ENCODE measurements around the gene MTX1. TPM values are rescaled to one million over a fixed set of nuclear protein-coding genes. Genes with fewer than 3 reads are reported as not detected.
A peak's percentile ranks its signal among the peaks of the same experiment; 100 is the strongest.

MTX1 gene
- total RNA-seq, 1 experiment from 2014 or later: 69.1 TPM

GRCh38 chr1:155171836-155172731 lies 36.4 kb upstream of the MTX1 start:
- ChIA-PET CTCF (interaction anchor here (1.1 to 4.6 kb wide), 13 partner anchors 10 to 127 kb away, joined by 4 to 71 read pairs (median 9); partner anchors contain the start of genes EFNA4, MTX1 and THBS3), POLR2A (interaction anchor here (0.6 to 1.7 kb wide), 7 partner anchors 9 to 121 kb away, joined by 3 to 11 read pairs (median 3); partner anchors contain the start of gene ADAM15), RAD21 (ENCODE audit: low non-redundant PET in 1 of 2, low total read pairs in 2 of 2, uncharacterized antibody in 2 of 2, unreplicated experiment in 2 of 2) (interaction anchor here (0.6 to 1.3 kb wide), 3 partner anchors 21 to 81 kb away, joined by 3 to 4 read pairs (median 3); partner anchors contain the start of gene SLC50A1 (in 1 of the 2))
- Histone ChIP-seq H3K27ac (ENCODE audit: low read depth, low read length) (peak overlapping the region; percentile 76), H3K9ac (ENCODE audit: low read length) (peak overlapping the region; percentile 87), H3K4me1 (ENCODE audit: control insufficient read depth in 1 of 2, insufficient read depth in 2 of 2, low read length in 2 of 2) (peaks cover 9 to 49% of the 10 kb centered on the region in 2 experiments; a peak in 3 of 4 replicates), H3K4me3 (replicated peaks in 1 of 2; ENCODE audit: low read depth in 1 of 2, low read length in 2 of 2) (peak overlapping the region; percentile 84 to 97), H3K79me2 (ENCODE audit: insufficient read depth, low read length) (peaks cover 25% of the 10 kb centered on the region), H3K27me3 (ENCODE audit: insufficient read depth, low read length) (no peaks in the 10 kb centered on the region), H2AFZ (ENCODE audit: low read depth, low read length, poor library complexity, severe bottlenecking) (no peak overlapping the region), H3K4me2 (ENCODE audit: low read length) (peak overlapping the region; percentile 76), H4K20me1 (ENCODE audit: insufficient read depth) (no peaks in the 10 kb centered on the region), H3K9me2 (ENCODE audit: insufficient read depth) (no peaks in the 10 kb centered on the region), H3K36me3 (ENCODE audit: control insufficient read depth in 1 of 2, insufficient read depth in 2 of 2, low read length in 2 of 2) (peaks cover 2 to 7% of the 10 kb centered on the region in 2 experiments; a peak in 3 of 4 replicates), H3K9me3 (ENCODE audit: control insufficient read depth in 1 of 2, insufficient read depth in 1 of 2, low read depth in 1 of 2, low read length in 2 of 2) (no peaks in the 10 kb centered on the region)
- BruUV-seq (replicated peaks): no TSS peak
- DNase-seq (ENCODE audit: low read depth, low spot score) (no peak), ATAC-seq (peak; percentile 29)
- intact Hi-C loops (cut with micrococcal nuclease): loop anchor here (10.0 kb wide), 1 partner anchor 153 kb away; the partner anchor contains the start of gene RUSC1
- no peak for TF ChIP-seq POLR2A (IDR thresholded peaks at IDR 0.05; ENCODE audit: borderline replicate concordance, extremely low read depth, insufficient read depth, insufficient read length)
- TF ChIP-seq RAD21 (IDR thresholded peaks at IDR 0.05; ENCODE audit: low read depth): no peak
- TF ChIP-seq, protein P1, sequence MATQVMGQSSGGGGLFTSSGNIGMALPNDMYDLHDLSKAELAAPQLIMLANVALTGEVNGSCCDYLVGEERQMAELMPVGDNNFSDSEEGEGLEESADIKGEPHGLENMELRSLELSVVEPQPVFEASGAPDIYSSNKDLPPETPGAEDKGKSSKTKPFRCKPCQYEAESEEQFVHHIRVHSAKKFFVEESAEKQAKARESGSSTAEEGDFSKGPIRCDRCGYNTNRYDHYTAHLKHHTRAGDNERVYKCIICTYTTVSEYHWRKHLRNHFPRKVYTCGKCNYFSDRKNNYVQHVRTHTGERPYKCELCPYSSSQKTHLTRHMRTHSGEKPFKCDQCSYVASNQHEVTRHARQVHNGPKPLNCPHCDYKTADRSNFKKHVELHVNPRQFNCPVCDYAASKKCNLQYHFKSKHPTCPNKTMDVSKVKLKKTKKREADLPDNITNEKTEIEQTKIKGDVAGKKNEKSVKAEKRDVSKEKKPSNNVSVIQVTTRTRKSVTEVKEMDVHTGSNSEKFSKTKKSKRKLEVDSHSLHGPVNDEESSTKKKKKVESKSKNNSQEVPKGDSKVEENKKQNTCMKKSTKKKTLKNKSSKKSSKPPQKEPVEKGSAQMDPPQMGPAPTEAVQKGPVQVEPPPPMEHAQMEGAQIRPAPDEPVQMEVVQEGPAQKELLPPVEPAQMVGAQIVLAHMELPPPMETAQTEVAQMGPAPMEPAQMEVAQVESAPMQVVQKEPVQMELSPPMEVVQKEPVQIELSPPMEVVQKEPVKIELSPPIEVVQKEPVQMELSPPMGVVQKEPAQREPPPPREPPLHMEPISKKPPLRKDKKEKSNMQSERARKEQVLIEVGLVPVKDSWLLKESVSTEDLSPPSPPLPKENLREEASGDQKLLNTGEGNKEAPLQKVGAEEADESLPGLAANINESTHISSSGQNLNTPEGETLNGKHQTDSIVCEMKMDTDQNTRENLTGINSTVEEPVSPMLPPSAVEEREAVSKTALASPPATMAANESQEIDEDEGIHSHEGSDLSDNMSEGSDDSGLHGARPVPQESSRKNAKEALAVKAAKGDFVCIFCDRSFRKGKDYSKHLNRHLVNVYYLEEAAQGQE (IDR thresholded peaks at IDR 0.05; ENCODE audit: low read depth): no peak
- TF ChIP-seq SP1 (IDR thresholded peaks at IDR 0.05; ENCODE audit: low read depth): no peak
